Stimulated activated CD4-positive, alpha-beta T cell treated with anti-CD3 and anti-CD28 coated beads, Interleukin-12 subunit alpha, Interleukin-12 subunit beta, amount 100 ng/mL, for 4 hours (primary cell): Measurements from ENCODE around the gene ARID1B.
A peak's percentile ranks its signal among the peaks of the same experiment; 100 is the strongest.

Source experiments
- DNase-seq: peaks from one replicate; pipeline ENCODE4 v3.0.0-alpha.2; 2020

The ARID1B gene

DNA sequence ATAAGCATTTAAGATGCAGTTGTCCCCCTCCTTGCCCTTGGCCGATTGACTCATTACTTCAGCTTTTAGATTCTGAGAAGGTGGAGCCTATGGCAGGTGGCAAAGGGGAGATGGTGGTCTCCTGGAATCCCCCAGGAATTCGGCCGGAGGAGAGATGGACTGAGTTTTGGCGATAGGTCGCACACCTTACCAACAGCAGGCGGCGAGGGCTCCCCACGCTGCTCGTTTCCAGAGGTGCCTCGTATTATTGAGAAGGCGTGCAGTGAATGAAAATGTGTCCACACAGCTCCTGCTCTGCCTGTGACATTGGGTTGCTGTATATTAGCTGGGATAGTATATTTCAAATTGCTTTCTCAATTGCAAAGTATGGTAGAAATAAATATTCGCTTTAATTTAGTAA is 224.5 kb downstream of the ARID1B start:
- no peak for DNase-seq

DNA sequence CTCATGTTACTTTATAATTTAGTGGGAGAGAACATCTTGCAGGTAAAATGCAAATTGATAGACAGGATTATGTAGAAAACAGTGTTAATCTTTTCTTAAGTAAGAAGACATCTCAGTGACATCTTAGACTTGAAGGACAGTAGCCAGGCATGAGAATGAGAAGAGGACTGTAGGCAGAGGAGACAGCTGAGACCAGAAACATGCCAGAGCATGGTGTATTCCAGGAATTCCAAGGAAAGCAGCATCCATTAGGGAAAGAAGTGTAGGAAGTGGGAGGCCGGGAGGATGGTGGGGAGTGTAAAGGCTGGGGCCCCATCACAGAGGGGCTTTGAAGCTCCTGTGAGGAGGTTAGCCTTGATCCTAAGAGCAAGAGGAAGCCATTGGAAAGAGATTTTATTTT is 225.6 kb downstream of the ARID1B start:
- DNase-seq, result no peak

DNA sequence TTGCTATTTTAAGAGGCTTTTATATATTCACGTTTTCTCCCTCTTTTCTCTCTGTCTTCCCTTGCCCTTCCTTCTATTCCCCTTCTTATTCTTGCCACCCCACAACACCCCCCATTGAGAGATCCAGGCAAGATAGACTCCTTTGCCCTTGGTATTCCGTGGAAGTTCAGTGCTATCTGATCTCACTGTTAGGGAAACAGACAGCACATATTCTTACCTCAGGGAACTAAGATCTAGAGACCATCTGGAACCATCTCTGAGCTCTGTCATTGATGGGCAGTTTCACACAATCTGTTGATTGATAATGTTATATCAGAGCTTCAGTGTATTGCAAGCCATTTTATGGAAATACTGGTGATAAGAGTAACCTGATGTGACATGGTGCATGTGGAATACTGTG is 228.8 kb downstream of the ARID1B start:
- no peak for DNase-seq

DNA sequence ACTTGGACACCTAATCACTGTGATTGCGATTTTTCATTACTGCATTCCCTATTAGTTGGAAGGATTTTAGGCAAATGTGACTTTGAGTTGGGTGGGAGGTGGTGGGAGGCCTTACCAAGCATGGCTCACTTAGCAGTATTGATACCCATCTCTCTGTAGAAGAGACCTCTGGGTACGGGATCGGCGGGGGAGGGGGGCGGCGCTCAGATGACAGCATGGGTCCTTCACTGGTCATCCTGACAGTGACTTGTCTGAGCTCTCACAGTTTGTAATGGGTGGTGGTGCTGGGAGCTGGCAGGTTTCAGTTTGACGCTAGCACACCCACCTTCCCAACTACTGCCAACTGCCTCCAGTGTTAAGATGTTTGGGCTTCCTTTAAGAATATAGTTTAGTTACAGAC is 231.4 kb downstream of the ARID1B start:
- no peak for DNase-seq

DNA sequence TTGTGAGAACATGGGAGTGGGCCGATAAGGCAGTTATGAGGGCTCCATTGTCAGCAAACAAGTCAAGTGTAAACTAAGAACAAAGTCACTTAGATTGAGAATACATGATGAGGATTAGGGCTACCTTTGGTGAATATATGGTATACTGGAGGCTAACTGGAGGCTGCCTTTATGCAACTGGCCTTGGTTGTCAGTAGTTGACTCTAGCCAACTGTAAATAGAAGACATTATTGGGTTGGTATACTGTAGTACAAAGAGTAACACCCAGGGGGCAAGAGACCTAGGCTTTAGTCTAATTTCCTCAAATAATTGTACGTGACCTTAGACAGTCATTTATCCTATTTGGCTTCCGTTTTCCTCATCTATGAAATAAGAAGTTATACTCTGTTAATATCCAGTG is 235.2 kb downstream of the ARID1B start:
- no peak for DNase-seq

DNA sequence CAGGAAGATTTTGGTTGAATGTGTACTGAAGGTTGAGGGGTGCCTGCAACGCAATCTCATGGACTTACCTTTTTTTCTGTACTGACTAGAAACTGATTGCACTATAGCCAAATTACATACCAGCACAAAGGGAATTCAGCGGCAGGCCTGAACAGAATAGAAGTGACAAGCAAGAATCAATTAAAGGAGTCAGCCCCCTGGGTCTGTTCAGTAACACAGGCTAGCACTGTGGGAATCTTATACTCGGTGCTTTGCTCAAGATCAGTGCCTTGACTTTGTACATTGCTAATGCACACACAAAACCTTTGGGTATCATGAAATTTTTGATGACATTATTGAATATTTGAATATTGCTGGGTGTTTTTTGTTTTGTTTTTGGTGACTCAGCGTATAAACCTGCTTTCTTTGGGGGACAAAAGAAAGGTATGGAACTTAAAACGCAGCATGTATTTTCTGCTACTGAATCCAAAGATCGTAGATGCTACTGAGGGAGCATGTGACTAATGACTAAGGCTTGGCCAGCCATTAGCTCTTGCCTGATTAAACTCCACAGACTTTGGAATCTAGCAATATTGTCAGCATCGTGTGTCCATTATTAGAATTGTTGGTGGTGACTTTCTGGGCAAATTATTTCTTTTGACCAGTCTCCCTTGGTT is 236.6 kb downstream of the ARID1B start:
- DNase-seq, result no peak

DNA sequence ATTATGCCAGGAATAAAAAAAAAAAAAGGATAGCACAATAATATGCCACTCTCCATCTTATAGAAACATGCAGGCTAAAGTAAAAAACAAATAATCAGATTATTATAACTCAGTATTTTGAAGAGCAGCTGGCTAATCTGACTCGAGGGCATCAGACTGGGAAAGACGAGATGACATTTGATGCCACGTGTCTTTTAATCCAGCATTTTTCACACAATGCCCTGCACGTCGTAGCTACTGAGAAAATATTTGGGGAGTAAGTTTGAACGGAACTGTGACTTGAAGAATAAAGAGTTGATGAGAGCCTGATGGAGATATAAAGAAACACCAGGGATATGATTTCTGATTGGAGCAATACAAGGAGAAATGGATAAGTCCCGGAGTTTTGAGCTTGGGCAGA is 237.7 kb downstream of the ARID1B start:
- no peak for DNase-seq

DNA sequence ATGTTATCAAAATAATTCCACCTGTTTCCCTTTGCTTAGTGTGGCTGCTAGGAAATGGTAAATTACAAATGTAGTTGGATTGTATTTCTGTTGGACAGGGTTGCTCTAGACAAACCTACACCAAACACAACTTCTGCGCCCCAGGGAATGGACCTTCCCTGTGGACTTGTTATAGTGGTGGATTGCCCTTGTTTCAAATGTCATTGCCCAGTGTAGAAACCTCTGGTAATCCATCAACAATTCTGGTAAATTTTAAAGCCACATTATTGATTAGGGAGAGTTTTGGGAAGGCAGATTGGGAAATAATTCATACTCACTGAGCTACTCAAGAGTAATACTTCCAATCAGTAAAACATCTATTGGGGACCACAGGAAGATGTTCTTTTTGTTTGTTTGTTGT is 239.8 kb downstream of the ARID1B start:
- DNase-seq, result no peak

DNA sequence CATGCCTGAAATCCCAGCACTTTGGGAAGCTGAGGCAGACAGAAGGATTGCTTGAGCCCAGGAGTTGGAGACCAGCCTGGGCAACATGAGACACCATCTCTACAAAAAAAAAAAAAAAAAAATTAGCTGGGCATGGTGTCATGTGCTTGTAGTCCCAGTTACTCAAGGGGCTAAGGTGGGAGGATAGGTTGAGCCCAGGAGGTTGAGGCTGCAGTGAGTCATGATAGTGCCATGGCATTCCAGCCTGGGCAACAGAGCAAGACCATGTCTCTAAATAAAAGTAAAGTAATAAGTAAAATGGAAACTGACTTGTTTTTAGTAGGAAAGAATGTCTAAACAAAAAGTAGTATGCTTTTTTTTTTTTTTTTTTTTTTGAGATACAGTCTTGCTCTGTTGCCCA is 240.7 kb downstream of the ARID1B start:
- no peak for DNase-seq

DNA sequence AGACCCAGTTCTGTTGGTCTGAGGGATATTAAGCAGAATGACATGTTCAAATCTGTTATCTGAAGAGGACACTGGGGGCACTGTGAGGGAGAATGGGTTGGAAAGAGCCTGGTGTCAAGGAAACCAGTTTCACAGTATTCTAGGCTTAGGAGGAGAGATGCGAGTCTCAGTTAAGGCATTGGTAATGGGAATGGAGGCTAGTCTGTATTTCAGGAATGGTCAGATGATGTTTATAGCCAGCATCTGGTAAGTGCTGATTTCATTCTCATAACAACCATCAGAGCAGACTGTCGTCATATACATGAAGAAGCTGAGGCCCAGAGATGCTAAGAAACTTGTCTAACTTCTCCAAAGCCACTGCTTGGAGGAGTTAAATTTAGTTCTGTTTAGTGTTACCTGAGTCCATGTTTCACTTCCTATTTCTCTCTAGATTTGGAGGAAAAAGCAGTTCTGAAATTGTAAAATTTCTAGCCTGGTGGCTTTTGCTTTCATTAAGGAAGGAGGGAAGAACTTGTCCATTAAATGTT is 242.0 kb downstream of the ARID1B start:
- DNase-seq, result no peak

DNA sequence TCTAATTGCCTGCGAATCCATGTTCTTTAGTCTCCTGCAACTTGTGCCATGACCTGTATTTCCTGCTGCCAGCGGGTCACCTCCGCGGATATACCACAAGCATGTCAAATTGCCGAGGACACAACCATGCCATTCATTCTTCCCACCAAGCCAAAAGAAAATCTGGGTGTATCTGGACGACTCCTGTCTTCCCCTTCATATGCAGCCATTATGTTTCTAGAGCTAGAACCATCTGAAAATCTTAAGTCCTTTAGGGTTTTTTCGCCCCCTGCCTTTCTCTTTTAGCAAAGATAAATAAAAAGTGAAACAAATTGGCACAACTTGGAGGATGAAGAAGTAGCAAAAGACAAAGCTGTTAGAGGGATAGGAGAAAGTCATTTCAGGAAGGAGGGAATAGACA is 242.6 kb downstream of the ARID1B start:
- no peak for DNase-seq

DNA sequence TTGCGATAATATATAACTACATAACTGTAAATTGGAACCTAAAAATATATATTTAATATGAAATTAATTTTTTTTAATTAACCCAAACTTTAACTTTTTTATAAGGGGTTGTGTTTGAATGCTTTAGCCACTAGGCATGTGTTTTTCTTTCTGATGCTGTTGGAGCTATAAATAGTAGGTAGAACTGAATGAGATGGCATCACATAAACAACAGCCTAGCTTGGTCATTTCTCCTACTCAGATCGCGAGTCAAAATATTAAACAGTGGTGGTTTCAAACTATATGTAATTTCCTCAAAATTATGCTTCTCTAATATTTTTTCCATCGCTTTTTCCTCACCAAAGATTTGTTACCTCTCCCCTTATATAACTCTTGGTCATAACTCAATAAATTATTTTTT is 243.2 kb downstream of the ARID1B start:
- no peak for DNase-seq

DNA sequence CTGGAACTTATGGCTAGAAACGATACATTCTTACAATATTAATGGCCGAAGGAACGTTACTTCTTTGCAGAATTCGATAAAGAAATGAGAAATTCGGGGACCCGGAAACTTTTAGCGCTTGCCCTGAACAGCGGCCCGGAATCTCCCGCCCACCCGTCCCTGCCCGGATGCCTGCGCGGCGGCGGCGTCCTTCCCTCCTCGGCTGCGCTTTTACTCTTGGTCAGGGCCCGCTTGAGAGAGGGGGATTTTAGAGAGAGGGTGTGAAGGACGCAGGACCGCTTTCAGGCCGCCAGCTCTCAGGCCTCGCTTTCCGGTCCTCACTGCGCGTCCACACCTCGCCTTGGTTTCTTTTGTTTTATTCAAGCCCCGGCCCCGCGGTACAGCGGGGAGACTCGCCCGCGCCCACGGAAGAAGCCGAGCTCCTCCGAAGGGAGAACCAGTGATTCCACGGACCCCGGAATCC is 243.7 kb downstream of the ARID1B start:
- DNase-seq, result peak; percentile 55

DNA sequence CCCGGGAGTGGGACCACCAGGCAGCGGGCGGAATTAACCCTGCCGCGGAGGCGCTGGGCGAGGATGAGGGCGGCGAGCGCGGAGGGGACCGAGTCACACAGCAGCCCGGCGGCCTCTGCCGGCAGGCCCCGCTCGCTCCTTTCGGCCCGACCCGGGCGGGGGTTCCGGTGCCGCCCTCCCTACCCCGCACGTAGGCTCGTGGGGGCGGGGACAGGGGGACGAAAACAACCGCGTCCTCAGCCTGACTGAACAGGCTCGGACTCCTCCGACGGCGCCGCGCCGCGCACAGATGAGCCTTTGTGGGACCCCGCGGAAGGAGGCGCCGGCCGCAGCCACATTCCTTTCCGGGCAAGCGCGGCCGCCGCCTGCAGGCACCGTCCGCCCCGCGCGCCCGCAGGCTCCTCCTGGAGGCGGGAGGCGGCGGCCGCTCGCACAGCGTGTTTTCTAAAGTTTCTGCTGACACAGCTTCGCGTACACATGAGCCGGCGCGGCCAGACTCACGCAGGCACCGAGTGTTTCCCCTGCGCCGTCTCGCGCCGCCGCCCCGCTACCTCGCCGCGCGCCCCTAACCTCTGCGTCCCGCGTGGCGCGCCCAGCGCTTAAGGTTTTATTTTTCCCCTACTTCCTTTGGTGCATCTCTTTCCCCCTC is 244.3 kb downstream of the ARID1B start:
- DNase-seq, result peak; percentile 83

DNA sequence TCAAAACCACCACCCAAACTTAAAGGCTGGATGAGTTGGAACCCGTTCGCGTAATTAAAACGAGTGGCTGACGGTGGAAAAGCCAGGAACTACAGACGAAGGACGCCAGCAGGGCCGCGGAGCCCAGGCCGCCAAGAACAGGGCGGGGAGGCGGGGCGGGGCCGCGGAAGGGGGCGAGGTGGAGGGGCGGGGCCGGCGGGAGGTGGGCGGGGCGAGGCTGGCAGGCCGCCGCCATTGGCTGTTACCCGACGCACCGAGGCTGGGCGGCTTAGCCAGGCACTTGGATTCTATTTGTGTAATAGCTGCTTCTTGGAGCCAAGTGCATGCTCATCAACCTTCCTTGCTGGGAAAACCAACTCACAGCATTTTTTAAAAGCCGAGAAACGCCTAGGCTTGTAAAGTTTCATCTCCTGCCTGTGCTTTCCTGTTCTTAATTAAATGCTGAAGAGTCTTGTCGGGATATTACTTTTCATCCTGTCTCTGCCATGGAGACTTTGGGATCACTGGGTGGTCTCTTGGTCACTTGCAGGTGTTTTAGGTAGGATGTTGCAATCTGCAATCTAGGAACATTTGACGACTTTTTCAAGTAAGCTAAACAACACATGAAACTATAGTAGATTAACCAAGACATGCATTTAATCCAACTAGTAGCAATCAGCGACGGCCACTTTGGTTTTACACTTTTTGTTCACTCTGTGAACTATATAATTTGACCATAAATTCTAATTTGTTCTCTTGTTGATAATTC is 245.0 kb downstream of the ARID1B start:
- DNase-seq, result peak; percentile 84

DNA sequence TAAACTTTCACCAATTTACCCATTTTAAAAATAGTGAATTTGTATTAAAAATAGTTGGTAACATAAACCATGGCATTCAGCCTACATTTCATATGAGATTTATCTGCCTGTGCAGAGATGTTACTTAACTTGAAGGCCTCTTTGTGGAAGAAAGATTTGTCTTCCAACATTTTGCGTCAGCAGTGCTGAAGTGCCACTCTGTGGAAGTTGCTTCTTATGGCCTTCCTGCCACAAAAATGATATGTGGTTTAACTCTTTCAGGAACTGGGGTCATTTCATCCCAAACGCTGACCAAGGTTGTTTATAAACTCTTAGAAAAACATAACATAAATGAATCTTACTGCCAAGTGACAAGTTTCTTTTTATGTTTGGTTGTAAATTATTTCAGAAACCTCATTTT is 246.8 kb downstream of the ARID1B start:
- DNase-seq, result no peak

DNA sequence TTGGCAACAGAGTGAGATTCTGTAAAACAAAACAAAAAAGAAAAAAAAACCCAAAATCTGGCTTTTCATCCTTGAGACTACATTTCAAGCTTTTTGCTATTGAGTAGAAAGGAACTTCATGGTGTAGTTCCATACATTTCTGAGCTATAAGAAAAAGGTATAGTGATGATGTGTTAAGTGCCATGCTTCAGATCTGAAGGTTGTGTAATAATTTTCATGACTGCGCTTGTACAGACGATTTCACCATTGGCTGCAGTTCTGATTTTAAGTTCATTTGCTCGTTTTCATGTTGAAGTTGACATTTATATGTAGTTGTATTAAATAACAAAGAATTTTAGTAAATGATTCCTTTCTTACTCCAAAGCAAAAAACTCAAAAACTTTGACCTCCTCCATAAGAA is 247.6 kb downstream of the ARID1B start:
- no peak for DNase-seq

DNA sequence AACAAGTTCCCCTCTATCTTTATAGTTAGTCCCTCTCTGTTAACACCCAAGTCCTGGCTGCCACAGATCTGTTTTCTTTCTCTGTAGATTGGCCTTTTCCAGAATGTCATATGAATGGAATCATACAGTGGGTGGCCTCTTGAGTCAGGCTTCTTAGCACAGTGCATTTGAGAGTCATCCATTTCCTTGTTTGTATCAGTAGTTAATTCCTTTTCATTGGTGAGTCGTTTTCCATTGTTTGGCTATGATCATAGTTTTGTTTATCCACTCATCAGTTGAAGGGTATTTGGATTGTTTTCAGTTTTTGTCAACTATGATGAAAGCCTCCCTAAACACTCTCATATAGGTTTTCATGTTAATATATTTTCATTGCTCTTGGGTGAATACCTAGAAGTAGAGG is 248.3 kb downstream of the ARID1B start:
- no peak for DNase-seq

DNA sequence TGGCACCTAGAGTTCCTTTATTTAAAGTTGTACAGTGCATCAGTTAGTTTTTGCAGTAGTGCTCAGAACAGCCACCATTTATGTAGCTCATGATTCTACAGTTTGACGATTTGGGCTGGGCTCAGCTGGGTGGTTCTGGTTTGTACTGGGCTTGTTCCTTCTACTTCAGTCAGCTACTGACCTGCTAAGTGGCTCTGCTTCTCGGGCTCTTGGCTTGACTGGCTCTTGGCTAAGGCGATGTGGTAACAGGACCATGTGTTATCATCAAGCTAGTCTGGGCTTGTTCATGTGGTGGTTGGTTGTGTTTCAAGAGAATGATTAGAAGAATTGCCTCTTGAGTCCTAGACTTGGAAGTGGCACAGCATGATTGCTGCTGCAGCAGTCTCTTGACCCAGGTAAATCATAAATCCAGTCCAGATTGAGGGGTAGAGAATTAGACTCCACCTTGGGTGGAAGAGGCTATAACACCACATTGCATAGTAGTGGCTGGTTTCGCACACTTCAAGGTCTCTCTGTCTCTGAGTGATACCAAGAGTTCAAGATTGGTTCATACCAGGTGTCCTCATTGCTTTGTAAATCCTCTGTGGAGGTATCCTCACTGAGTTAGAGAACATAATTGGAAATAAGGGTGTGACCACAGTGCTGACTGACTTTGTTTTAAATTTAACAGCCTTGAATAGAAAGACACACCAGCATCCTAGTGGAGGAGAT is 253.0 kb downstream of the ARID1B start:
- no peak for DNase-seq

DNA sequence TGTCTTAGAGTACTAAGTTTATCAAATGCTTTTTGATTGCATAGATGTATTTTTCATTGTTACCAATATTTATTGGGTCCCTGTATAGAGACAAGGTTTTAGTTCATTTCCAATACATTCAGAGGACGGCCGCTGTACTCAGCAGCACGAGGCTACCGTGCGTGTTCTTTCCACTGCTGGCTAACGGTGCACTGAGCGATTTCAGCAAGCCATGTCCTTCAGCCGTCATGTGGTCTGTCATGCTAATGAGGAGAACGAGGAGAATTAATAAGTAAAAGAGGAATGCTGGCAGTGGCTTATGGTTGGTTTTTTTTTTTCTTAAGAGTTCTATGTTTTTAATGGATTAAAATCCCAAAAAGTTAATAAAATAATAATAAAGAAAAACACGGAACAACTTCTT is 253.6 kb downstream of the ARID1B start:
- DNase-seq, result no peak

DNA sequence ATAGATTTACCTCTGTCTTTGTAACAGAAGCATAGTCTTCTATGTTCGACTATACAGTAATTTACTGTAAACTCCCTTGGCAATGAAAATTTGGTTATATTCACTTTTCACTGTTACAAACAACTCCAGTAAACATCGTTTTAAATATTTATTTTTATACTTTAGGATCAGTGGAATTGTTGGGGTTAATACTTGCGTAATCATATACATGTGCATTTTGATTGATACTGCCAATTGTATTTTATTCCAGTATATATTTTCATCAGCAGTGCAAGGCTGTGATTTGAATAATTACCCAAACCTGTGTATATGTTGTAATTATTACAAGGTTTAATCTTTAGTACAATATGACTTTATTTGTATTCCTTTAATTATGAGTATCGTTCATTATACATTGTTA is 255.7 kb downstream of the ARID1B start:
- DNase-seq, result no peak

DNA sequence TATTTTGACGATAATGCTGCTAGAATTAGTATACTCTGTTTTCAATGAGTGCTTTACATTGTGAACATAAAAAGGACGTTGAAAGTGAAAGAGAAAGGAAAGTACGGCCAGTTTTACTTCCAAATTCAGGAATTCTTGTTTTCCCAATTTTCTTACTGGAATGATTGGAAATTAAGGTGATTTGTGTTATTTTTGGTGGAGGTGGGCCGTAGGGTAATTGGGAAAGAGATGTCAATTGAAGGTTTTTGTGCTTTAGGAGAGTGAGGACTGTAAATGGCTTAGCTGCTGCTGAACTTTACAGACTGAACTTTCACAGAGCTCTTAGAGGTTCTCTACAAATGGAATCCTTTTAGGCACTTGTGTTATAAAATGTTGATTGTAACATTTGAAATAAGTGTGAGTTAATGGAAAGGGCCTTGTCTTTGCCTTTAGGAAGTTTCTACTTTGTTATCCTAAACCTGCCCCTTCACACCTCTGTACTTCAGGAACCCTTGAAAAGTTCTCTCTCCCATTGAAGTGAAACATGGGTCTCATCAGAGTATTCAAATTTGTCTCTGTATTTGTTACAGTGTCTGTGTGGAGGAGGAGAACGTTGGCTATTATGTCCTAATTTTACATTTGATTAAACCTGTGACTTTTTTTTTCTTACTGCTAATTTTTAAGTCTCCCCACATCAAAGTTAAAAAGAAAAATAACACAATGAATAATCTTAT is 256.4 kb downstream of the ARID1B start:
- no peak for DNase-seq
